ENCODE results near the gene HAP1.

- no peak for TF ChIP-seq CTCF (IDR thresholded peaks at IDR 0.05)
- no peak for TF ChIP-seq POLR2A (IDR thresholded peaks at IDR 0.05)
These were observed 42.7 kb upstream of the HAP1 start for GRCh38 chr17:41777157-41777573.
